Activated CD8-positive, alpha-beta memory T cell treated with anti-CD3 and anti-CD28 coated beads for 48 hours (primary cell): Measurements from ENCODE around the gene SCOC.
"Not testable (repeated sequence)": the region's sequence is repeated elsewhere in the genome, so short reads cannot be mapped to it uniquely, and the experiment has no call there.

Source experiments
- DNase-seq, 3 experiments: peaks; one replicate each; pipeline ENCODE4 v3.0.0-alpha.2; 2020; ENCODE audit warnings: low read depth in 2 of 3, low spot score in 2 of 3

SCOC gene

GRCh38 chr4:140359562-140360427 is 13.7 kb upstream of the SCOC start:
- DNase-seq, result peak in 2 of 3 experiments; percentile 45 to 62

DNA sequence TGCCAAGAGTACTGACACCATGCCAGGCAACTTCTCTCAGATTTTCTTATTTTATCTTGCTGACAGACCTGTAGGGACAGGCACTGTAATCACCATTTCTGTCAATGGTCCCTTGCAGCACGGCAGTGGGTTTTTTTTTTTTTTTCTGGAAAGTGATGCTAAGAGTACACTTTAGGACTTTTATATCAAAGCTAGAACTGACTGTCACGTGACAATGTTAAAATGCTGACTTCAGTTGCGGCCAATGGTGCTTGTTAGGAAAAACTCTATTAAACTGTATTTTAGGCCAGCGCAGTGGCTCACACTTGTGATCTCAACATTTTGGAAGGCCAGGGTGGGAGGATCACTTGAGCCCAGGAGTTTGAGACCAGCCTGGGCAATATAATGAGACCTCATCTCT is 12.3 kb upstream of the SCOC start:
- DNase-seq, result no peak

DNA sequence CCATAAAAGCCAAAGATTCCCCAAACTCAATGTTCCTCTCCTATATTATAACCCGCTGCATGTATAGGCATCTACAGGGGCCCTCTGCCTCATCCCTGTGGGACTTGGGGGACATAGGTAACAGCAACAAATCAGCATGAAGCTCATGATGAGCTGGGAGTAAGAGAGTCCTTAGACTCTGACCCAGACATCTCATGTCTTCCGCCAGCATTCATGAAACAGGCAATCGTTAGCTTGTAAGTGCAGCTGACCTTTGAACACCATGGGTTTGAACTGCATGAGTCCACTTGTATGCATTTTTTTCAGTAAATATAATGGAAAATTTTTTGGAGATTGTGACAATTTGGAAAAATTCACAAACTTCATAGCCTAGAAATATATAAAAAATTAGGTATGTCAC is 10.4 kb upstream of the SCOC start:
- no peak for DNase-seq

GRCh38 chr4:140363558-140363957 is 9.9 kb upstream of the SCOC start:
- DNase-seq, result no peak

DNA sequence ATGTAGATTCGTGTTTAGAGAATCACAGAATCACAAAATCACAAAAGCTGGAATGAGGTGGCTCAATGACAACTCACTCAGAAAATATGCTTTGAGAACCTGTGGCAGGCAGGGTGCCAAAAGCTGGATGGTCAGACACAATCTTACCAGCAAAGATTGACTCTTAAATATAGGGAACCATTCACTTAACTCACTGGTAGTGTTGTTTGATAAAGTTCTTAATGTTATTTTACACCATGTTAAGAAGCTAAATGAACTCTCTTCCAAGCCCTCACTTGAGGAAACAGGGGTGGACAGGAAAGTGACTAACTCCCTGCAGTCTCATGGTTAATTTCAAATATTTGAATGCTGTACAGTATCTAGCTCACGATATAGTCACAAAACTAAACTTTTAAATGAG is 5.7 kb upstream of the SCOC start:
- no peak for DNase-seq

DNA sequence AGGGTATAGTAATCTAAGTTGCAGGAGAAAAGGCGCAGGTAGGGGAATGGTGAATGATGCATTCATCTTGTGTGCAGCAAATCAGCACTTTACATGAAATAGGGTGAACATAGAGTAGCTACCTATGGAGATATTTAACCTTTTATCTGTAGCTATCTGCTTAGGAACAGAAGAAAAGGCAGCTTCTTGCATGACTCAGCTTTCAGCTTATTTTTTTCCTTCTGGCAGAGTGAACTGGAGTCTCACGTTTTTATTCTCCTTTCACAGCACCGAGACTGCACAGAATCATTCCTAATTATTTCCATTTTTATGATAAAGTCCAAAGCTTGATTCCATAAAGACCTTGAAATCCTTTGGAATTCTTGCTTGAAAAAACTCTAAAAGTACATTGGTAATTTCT is 4.8 kb upstream of the SCOC start:
- DNase-seq, result no peak

DNA sequence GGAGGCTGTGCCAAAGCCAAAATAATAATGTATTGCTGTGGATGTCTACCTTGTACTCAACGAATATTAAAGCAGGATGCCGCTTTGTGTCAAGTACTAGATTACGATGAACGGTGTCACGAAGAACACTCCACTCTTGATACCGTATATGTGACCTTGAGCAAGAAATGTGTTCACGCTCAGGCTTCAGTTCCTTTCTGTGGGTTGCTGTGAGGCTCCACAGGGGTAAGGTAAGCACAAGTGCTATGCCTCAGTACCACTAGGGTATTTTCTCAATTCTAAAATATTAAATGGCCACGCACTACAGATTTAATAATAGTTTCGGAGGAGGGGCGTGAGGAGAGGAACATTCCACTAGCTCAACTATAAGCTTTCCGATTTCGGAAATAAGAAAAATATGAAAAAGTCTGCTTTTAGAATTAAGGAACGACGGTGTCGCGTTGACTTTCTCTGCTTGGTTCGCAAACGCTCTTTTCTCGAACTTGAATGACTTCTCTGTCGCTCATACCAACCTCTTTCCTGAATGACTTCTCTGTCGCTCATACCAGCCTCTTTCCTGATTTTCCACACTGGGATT is 607 bp upstream of the SCOC start:
- DNase-seq, result no peak

DNA sequence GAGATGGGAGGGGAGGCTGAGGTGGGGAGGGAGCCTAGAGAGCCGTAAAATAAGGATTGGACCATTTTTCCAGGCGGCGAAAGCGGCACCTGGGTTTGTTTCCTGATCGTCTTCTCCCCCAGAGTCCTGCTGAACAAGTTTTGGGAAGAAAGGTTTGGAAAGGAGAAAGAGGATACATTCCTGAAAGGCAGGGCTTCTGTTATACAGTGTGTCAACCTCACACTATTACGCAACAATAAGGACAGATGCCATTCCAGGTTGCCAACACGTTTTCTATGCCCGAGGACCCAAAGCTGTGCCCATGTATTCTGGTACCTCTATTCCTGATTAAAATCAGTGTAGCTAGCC is 658 bp downstream of the SCOC start:
- DNase-seq, result no peak

GRCh38 chr4:140382732-140383131 is 9.3 kb downstream of the SCOC start:
- DNase-seq, result no peak

GRCh38 chr4:140388015-140388414 is 14.6 kb downstream of the SCOC start:
- no peak for DNase-seq

- DNase-seq, result no peak
Observed at GRCh38 chr4:140395668-140396067, 22.2 kb downstream of the SCOC start.

DNA sequence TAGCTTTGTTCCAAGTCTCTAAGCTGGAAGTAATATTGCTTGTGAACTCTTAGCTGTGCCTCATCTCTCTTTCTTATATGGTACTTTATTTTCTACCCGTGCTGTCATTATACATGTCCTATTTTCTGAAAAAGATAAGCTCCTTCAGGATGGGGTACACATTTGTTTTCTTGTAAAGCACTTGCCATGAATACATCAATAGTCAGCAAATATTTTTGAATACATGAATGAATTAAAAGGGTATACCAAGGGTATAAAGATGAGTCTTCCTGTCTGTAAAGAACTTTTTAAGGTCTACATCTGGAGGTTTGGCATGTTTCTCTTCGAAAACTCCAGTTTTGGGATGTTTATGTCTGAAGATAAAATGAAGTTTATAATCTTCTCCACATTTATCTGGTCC is 26.7 kb downstream of the SCOC start:
- no peak for DNase-seq

DNA sequence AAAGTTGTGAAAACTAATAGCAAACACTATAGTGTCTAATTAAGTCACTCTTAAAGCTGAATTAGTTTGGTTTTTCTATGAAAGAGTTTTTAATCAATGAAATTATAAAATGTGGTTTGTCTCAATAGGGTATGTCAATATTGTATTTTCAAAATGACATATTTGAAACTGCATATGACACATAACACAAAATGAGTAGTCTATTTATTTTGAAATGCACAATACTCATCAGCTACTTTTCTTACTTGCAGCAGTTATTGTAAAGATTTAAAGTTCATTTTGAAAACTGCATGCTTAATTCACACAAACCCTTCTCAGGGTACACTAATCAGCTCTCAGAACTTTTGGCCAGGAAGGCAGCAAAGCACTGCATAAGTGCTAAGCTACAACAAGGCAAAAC is 32.8 kb downstream of the SCOC start:
- DNase-seq, result no peak

GRCh38 chr4:140408974-140409373 is 35.5 kb downstream of the SCOC start:
- no peak for DNase-seq

GRCh38 chr4:140413130-140413969 is 39.9 kb downstream of the SCOC start:
- DNase-seq, result not testable (repeated sequence)

GRCh38 chr4:140423106-140423505 is 49.7 kb downstream of the SCOC start:
- DNase-seq, result no peak

DNA sequence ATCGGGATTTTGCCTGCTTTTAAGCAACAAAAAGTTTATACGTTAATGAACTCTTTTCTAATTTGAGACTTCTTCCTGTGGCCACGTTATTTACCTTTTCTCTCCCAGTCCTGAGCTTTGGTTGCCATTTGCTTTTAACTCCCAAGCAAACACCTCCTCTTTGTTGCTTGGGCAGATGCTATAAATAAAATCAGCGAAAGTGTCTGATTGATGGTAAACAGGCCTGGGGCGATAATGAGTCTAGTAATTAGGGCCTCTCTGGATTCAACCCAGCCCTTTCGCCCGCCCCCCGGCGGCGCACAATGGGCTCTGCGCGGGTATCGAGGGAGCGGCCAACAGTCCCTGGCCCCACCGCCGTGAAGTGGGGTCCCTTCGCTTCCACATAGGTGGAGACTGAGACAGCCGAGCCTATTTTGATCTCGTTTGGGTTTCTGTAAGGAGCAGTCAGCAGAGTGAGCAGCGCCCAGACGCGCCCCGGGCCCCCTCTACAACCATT is 53.2 kb downstream of the SCOC start:
- DNase-seq, result no peak

DNA sequence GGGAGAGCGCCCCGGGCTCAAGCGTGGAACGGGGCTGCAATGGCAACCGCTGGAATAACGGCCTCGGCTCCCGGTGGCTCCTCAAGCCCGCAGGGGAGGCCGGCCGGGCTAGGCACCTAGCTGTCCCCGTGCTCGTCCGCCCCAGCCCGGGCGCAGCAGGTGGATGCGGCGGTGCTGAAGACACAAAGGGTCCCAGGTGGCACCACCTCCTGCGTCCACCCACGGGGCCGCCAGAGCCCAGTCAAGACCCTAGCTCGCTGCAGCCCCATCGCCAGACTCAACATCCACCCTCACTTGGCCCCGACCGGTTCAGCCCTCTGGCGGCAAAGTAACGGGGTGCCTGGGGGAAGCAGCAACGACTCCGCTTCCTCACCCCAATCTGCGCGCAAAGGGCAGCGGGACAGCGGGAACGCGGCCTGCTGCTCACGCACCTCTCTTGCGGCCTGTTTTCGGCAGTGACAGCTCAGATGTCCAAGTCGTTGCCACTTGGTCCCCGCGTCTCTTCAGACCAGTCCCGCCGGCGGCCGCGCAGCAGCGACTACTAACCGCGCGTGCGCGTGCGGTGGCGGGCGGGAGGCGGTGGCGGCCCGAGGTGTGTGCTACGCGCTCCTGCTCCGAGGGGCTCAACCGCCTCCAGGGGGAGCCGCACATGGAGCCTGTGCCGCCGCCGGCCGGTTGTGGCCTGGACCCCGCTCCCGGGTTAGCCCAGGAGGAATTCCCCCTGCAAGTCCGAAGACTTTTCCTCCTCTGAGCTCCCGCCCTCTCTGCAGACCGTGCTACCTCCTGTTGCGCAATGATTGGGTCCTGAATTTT is 53.9 kb downstream of the SCOC start, which contains the start of gene CLGN:
Gene CLGN, minus strand, starts transcription at position 543 of the 813 bp plus-strand sequence. CDS start 14,570 bp downstream, outside the sequence.
- peak; percentile 27 to 35 (median 31) for DNase-seq

DNA sequence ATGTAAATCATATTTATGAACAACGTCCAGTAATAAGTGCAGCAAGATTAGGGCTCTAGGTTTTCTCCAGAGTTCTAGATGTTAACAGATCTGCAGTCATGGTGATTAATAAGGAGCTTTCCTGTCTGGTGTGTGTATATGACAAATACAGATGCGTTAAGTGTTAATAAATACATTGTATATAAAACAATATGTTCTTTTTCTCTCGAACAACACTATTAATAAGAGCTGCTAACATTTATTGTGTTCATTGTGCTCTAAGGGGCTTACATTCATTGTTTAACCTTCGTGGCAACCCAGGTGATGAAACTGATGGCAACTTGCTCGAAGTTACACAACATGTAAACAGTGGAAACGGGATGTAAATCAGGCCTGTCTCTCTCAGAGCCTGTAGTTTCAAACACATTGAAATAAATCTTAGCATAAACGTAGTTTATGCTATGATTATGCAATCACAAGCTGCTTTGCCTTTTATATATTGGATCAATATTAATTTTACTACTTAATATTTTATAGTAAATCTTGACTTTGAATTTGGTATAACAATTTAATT is 54.5 kb downstream of the SCOC start:
- DNase-seq, result no peak
